CD4-positive, alpha-beta T cell treated with Interferon gamma for 1 hour (primary cell): Measurements from ENCODE around the gene PSMB2.
A peak's percentile ranks its signal among the peaks of the same experiment; 100 is the strongest.

Experiments used
- DNase-seq: peaks from one replicate; pipeline ENCODE4 v3.0.0-alpha.2; 2020

PSMB2 gene

DNA sequence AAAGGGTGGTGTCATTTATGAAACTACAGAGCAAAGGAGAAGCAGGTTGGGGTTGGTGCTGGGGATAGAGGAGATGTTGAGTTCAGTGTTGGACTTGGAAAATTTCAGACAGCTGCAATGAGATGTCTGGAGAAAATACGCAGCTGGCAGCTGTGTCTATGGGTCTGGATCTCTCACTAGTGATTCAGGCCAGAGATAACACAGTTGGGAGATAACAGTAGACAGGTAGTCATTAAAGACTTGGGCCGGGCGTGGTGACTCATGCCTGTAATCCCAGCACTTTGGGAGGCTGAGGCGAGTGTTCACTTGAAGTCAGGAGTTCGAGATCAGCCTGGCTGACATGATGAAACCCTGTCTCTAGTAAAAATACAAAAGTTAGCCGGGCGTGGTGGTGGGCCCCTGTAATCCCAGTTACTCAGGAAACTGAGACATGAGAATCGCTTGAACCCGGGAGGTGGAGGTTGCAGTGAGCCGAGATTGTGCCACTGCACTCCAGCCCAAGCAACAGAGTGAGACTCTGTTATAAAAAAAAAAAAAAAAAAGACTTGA is 70.7 kb downstream of the PSMB2 start:
- no peak for DNase-seq

DNA sequence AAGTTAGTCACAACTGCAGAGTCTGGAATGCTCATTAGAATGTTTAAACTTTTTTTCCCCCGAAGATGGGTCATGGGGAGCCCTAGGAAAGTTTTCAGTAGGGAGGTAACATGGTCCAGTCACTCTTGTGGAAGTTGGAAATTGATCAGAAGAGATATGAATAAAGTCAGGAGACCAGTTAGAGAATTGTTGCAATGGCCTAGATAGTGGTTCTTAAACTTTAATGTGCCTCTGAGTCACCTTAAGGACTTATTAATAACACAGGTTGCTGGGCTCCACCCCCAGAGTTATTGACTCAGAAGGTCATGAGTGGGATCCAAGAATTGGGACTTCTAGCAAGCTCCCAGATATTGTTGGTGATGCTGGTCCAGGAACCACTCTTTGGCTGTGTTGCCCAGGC is 71.4 kb downstream of the PSMB2 start:
- DNase-seq: no peak

DNA sequence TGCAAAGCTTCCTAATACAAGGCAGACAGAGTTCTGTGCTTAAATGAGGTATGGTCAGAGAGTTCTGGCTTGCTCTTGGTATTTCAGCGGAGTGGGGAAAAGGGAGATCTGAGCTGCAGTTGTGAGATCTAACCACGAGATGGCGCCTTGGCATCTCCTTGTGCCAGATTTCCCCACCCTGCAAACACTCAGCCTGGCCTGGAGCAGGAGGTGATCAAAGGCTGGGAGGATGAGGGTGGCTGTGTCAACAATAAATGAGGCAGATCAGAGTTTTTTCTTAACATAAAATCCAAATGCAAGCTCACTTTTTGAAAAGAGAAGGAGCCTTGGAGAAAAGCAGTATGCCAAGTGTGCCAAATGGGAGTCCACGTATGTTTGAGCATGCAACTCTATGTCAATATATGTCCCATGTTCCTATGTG is 72.3 kb downstream of the PSMB2 start:
- DNase-seq: peak; percentile 56

DNA sequence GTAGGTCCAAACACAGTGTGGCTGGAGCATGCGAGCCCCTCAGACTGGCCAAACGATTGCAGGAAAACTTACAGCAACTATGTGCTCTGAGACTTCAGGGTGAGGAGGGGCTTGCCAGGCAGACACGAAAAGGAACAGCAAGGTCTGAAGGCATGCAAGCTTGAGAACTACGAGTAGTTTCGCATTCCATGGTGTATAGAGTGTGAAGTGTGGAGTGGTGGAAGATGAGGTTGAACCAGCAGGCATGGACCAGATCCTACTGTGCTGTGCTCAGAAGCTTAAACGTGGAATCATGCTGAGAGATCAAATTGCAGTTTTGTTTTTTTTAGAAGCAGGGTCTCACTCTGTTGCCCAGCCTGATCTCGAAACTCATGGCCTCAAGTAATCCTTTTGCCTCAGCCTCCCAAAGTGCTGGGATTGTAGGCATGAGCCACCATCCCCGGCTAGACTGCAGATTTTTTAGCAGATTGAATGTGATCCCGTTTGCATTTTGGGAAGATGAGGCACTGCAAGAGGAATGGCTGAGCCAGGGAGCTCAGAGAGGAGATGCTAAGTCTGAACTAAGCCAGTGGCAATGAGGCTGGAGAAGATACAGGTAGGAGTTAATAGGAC is 73.3 kb downstream of the PSMB2 start:
- DNase-seq: no peak

DNA sequence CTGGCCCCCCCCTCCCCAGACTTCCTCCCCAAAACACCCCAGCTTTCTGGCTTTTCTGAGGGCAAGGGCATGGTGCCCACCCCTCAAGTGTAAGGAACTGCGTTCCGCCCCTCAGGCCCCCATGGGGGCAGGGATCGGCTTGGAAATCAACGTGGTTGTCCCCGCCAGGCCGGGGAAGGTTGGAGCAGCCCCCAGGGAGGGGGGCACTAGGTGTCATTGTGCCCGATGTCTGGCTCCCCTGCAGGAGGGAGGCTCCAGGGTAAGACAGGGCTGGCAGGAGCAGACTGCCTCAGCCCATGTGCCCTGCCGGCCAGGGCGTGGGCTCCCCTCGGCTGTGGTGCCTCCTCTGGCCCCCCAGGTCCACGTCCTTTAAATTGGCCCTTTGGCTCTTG is 75.6 kb downstream of the PSMB2 start:
- no peak for DNase-seq

DNA sequence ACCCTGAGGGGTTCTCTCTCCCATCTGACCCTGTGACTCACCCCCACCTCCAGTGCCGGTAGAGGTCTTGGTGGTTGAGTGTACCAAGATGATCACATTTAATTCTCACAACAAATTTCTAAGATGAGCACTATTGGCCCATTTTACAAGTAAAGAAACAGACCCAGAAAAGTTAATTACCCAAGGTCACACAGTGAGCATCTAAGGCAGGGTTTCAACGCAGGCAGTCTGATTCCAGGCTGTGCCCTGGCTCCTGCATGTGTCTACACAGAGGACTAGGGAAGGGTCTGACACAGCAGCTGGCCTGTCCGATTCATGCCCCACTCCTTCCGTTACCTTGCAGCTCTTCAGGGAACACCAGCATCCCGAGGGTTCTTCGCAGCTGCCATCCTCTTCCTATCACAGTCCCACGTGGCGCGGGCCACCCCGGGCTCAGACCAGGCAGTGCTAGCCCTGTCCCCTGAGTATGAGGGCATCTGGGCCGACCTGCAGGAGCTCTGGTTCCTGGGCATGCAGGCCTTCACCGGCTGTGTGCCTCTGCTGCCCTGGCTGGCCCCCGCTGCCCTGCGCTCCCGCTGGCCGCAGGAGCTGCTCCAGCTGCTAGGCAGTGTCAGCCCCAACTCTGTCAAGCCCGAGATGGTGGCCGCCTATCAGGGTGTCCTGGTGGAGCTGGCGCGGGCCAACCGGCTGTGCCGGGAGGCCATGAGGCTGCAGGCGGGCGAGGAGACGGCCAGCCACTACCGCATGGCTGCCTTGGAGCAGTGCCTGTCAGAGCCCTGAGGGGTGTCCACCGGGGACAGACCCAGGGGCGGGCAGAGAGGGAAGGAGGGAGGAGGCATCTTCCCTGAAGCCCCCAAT is 76.2 kb downstream of the PSMB2 start:
- no peak for DNase-seq

DNA sequence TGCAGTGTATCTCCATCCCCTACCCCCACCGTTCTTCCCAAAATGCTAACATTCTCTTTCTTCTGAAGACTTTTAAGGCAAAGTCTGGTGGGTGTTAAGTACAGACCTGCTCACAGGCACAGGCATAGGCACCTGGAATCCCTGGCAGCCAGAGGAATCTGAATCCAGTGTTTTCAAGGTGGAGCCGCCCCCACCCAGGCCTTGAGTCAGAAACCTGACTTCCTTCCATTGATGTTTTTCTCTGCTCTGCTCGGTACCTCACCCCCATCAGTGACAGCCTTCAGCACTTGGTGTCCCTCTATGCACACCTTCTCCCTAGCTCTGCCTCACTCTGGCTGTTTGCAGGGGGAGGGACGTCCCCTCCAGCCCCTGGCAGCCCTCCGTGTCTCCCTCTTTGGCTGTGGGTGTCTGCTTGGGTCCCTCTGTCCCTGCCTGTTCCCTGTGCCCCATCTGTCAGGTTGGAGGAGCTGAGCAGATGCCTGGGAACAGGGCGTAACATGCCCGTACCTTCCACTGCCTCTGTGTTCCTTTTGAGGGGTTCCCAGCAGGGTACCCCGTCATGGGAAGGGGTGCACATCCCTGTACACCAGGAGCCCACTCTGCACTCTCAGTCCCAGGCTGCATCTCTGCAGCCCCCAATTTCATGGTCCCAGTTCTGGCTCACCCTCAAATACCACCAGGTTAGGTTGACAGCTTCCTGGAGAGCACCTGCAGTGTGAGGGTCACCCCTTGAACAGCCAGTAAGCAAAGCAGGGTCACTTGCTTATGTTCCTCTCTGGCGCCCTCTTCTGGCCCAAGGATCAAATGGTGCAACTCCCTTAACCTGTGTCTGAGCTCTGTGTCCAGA is 77.1 kb downstream of the PSMB2 start:
- DNase-seq: peak; percentile 68

DNA sequence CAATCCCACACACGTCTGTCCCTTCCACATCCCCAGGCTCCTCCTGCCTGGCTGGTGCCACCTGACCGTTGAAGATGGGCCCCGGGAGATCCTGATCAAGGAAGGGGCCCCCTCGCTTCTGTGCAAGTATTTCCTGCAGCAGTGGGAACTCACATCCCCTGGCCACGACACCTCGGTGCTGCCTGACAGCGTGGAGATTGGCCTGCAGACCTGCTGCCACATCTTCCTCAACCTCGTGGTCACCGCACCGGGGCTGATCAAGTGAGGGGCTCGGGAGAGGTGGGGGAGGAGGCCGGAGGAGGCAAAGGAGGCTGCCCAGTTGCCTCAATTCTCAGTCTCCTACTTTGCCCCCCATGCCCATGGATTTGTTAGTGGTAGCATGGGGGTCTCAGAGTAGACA is 78.2 kb downstream of the PSMB2 start:
- no peak for DNase-seq

DNA sequence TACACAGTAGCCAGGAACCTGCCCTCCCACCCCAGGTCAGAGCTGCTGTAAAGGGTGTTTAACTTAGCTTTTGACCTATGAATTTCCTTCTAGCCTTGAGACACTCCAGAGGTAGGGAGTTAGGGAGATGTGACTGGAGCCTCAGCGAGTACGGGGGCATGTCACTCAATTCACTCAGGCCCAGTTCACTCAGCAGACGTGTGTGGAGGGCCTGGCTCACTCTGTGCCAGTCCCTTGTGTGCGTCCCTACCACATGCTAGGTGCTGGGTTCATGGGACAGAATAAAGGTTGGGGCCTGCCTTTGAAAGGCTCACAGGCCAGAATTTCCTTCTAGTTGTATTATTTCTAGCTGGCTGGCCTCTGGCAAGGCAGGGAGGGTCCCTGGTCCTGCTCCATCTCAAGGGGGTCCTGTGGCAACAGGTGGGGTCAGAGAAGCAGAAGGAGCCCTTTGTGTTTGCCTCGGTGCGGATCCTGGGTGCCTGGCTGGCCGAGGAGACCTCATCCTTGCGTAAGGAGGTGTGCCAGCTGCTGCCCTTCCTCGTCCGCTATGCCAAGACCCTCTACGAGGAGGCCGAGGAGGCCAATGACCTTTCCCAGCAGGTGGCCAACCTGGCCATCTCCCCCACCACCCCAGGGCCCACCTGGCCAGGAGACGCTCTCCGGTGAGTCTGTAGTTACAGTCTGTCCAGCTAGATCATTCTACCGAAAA is 79.2 kb downstream of the PSMB2 start:
- no peak for DNase-seq

DNA sequence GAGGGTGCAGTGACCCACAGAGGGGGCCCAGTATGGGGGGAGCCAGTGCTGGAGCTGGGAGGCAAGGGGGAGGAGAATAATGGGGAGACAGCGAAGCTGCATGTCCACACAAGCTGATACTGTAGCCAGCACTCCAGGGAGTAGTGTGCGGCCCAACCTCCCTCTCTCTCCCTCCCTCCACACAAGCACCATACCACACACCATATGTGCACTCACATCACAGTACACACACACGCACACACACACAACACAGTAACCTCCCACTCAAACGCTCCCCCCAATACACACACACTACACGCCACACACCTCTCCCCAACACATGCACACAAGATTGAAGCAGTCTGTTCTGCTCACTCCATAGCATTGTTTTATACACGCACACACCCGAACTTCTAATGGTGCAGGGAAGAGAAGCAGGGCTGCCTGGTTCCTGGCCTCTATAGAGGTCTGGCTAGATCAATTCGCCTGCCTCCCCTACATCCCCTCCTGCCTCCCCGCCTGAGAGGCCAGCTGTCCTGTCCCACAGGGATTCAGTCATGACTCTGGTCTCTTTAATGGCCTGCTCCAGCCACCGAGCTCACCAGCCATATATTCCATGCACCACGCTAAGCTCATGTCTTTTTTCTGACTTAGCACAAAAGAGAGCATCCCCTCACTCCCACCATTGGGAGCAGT is 79.9 kb downstream of the PSMB2 start:
- DNase-seq: no peak

DNA sequence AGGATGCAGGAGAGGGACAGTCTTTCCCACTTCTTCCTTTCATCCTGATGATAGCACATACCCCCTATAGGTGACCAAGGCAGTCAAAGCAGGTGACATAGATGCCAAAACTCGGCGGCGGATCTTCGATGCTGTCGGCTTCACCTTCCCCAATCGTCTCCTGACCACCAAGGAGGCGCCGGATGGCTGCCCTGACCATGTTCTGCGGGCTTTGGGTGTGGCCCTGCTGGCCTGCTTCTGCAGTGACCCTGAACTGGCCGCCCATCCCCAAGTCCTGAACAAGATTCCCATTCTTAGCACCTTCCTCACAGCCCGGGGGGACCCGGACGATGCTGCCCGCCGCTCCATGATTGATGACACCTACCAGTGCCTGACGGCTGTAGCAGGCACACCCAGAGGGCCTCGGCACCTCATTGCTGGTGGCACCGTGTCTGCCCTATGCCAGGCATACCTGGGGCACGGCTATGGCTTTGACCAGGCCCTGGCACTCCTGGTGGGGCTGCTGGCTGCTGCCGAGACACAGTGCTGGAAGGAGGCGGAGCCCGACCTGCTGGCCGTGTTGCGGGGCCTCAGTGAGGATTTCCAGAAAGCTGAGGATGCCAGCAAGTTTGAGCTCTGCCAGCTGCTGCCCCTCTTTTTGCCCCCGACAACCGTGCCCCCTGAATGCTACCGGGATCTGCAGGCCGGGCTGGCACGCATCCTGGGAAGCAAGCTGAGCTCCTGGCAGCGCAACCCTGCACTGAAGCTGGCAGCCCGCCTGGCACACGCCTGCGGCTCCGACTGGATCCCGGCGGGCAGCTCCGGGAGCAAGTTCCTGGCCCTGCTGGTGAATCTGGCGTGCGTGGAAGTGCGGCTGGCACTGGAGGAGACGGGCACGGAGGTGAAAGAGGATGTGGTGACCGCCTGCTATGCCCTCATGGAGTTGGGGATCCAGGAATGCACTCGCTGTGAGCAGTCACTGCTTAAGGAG is 80.8 kb downstream of the PSMB2 start:
- no peak for DNase-seq

DNA sequence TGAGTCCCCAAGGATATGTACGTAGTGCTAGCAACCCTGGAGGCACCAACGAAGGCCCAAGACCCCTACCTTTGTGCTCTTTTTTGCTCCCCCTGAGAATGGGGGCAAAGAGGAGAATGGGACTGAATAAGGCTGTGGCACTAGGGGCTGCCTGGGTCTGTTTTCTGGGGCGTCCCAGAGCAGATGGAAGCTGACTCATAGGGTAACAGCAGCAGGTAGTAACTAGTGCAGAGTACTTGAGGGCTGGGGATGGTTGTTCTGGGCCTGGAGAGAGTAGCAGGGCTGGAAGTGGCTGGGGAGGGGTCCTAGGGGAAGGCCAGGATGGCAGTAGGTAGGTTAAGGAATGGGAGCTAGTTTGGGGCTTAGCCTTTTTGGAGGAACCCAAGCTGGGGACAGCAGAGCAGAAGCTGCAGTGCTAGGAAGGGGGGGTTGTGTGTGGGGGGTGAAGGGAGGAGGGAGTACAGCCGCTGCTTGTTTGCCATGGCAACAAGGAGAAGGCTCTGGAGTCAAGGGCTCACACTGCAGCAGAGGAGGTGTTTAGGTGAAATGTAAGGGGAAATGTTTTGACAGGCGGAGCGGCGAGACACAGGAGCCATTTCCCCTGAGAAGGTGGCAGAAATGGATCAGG is 81.9 kb downstream of the PSMB2 start:
- DNase-seq: peak; percentile 30

DNA sequence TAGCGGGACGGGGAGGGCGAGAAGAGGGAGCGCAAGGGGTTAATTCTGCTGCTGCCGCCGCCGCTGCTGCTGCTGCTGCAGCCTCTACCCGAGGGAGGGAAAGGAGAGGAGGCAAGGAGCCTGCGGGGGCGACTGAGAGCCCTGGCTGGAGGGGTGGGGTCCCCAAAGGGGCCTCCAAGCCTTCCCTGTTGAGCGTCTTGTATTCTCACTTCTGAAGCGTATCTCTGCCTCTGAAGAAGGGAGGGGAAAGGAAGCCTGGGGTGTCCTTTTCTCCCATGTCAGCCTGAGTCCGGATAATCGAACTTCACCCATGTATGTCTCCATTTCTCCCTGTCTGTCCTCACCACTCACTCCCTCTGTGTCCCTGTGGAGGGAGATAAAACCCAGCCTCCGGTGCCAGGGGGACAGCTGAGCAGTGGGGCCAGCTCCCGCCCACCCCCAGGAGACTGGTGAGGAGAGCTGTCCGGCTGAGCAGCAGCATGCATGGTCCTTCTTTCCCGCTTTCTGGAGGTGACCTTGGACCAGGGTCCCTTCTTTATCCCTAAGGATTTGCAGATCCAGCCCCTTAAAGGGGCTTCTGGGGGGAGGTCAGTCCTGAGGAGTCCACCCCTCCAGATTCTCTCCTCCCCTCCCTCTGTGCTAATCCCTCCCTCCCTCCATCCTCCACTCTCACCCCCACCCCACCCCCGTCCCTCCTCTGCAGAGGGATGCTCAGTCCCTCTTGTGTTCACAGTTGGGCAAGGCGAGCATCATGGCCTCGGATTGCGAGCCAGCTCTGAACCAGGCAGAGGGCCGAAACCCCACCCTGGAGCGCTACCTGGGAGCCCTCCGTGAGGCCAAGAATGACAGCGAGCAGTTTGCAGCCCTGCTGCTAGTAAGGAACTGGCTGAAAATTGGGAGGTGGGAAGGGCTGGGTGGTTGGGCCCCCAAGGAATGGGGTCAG is 82.7 kb downstream of the PSMB2 start:
- DNase-seq: no peak

DNA sequence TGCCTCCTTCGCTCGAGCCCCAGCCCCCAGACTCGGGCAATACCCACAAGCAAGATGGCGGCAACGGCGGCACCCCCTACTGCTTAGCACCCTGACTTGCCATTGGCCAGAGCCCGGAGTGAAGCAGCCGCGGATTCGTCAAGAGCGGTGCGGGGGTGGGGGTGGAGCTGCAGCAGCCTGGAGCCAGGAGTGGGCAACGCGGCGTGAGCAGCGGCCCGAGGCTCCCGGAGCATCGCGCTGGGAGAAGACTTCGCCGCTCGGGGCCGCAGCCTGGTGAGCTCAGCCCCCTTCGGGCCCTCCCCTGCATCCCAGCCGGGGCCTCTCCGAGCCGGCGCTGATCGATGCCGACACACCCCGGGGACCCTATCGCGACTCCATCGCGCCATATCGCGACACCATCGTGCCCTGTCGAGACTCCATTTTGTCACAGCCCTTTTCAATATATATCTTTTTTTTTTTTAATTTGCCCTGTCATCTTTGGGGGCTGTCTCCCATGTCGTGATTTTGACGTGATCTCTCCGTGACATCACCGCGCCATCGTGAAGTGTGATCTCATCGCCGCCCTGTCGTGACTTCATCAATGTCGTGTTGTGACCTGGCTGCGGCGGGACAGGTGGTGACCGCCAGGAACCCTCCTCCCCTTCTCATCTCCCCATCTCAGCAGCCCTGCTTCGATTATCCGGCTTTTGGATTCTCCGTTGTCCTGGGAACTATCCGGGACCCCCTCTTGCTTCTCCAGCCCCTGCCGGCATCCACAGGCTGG is 83.5 kb downstream of the PSMB2 start, which contains the start of gene NCDN:
TSS of gene NCDN (plus strand) at position 189 of the 763 bp plus-strand sequence. CDS start at position 581, 392 bp downstream.
- peak; percentile 92 for DNase-seq

DNA sequence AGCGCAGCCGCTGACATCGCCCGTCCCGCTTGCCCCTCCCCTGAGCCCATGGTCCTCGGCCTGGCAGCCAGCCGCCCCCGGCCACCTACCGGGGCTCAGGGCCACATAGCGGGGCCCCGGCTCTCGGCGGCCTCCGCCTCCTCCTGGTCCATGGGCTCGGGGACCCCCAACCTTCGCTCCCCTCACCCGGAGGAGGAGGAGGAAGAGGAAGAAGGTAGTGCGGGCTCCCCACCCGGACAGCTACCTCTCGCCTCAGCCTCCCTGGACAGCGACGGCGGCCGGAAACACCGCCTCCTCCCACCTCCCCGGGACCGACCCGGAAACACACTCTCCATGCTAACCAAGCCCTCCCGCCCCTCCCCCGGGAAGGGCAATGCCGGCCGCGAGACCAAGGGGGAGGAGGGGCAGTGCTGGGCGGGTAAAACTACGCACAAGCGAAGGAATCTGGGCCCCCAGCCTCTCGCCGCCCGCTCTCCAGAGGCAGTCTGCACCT is 84.2 kb downstream of the PSMB2 start, which contains the start of gene KIAA0319L:
TSS of gene KIAA0319L (minus strand) at position 286 of the 493 bp plus-strand sequence. CDS start 2,912 bp downstream, outside the sequence.
- no peak for DNase-seq

DNA sequence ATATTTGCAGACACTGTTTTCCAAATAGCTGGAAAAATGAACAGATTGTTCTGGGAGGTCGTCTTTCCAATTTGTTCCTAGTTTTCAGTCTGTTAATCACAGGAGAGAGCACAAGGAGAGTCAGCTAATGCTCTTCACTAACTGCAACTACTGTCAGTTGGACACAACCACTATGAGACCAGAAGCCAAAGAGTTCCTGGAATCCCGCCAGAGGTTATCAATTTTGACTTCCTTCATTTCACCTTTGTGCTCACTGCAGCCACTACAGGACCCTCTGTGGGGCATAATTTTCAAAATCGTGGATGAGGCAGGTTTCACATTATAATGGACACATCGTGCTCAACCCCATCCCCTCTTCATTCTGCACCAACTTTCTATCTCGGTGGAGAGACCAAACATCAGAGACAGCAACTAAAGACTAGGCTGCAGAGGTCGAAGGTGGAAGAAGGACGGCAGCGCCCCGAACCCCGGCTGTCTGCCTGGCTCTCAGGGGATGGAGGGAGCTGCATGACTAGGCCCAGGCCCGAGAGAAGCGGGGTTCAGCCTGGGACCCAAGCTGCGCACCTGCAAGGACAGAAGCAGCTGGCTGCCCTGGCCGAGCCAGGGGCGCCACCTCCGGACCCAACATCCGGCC is 84.7 kb downstream of the PSMB2 start:
- no peak for DNase-seq
